ENCODE data around the gene EXOC6. TPM values are rescaled to one million over a fixed set of nuclear protein-coding genes. Genes with fewer than 3 reads are reported as not detected.

The EXOC6 gene
- total RNA-seq (45.8 TPM), polyA plus RNA-seq (ENCODE audit: insufficient read depth in 1 of 8, insufficient read length in 8 of 8, low replicate concordance in 1 of 8) (10 to 100 TPM; 23.3 to 42.2 (median 33.4) TPM)
- long read RNA-seq, donor 1, partial matches to known transcripts = 0 of 1 reads
- long read RNA-seq, donor 1, other reads (novel, unspliced or antisense) = 0 of 1 reads
- long read RNA-seq, donor 2 = 0 reads
- long read RNA-seq, donor 3, partial matches to known transcripts = 0 of 1 reads
- long read RNA-seq, donor 3, other reads (novel, unspliced or antisense) = 0 of 1 reads
- long read RNA-seq, donor 4, partial matches to known transcripts = 0 of 2 reads
- long read RNA-seq, donor 4, other reads (novel, unspliced or antisense) = 0 of 2 reads
- long read RNA-seq, donor 5, transcript EXOC6-203 (22 exons, 3,564 nt) = major isoform, 7 of 8 reads
- long read RNA-seq, donor 5, partial matches to known transcripts = 0 of 8 reads
- long read RNA-seq, donor 5, other reads (novel, unspliced or antisense) = 0 of 8 reads
- long read RNA-seq, donor 6, partial matches to known transcripts = 7 of 13 reads
- long read RNA-seq, donor 6, other reads (novel, unspliced or antisense) = 0 of 13 reads
- long read RNA-seq, donor 7, partial matches to known transcripts = 0 of 5 reads
- long read RNA-seq, donor 7, other reads (novel, unspliced or antisense) = 0 of 5 reads
- long read RNA-seq, donor 8, partial matches to known transcripts = 0 of 1 reads
- long read RNA-seq, donor 8, other reads (novel, unspliced or antisense) = 0 of 1 reads
- long read RNA-seq, donor 9, partial matches to known transcripts = 5 of 6 reads
- long read RNA-seq, donor 9, other reads (novel, unspliced or antisense) = 0 of 6 reads
- long read RNA-seq, donor 10, partial matches to known transcripts = 0 of 2 reads
- long read RNA-seq, donor 10, other reads (novel, unspliced or antisense) = 0 of 2 reads
- long read RNA-seq, donor 11, partial matches to known transcripts = 0 of 2 reads
- long read RNA-seq, donor 11, other reads (novel, unspliced or antisense) = 0 of 2 reads

- Histone ChIP-seq H3K4me3 (ENCODE audit: low read length) (peak within 1 kb of the TSS; percentile 75), H3K9me3 (replicated peaks; ENCODE audit: control insufficient read depth, low read depth, low read length) (no peaks in the 10 kb centered on the region), H3K27ac (ENCODE audit: low read length) (peak within 1 kb of the TSS; percentile 91), H3K4me1 (ENCODE audit: control insufficient read depth, insufficient read depth, low read length) (peaks cover 4% of the 10 kb centered on the region), H3K36me3 (ENCODE audit: control insufficient read depth, insufficient read depth, low read length) (no peaks in the 10 kb centered on the region), H3K27me3 (ENCODE audit: control insufficient read depth, insufficient read depth, low read length) (no peaks in the 10 kb centered on the region)
- DNase-seq = peak; percentile 92
- under 1% methylated on average over 82 of the region's 103 CpGs for WGBS (ENCODE audit: insufficient coverage)
These were observed at the start of gene EXOC6 for GRCh38 chr10:92848441-92849233. Gene EXOC6, plus strand, starts transcription at chr10:92848520. Its CDS starts 14 bp downstream, at chr10:92848534.

GRCh38 chr10:92799568-92799967, 48.8 kb upstream of the EXOC6 start:
- Histone ChIP-seq H3K4me1 (ENCODE audit: control insufficient read depth, insufficient read depth, low read length) (no peaks in the 10 kb centered on the region), H3K36me3 (ENCODE audit: control insufficient read depth, insufficient read depth, low read length) (no peaks in the 10 kb centered on the region), H3K4me3 (ENCODE audit: low read length) (no peak overlapping the region), H3K27me3 (ENCODE audit: control insufficient read depth, insufficient read depth, low read length) (no peaks in the 10 kb centered on the region), H3K9me3 (replicated peaks; ENCODE audit: control insufficient read depth, low read depth, low read length) (no peaks in the 10 kb centered on the region), H3K27ac (ENCODE audit: low read length) (no peak overlapping the region)
- DNase-seq = no peak
- WGBS (ENCODE audit: insufficient coverage) = no CpG with 5 or more reads among the region's 2 CpGs

- H3K4me1 ChIP-seq (ENCODE audit: control insufficient read depth, insufficient read depth, low read length) = no peaks in the 10 kb centered on the region
- H3K4me3 ChIP-seq (ENCODE audit: low read length) = no peak overlapping the region
- no peaks in the 10 kb centered on the region for H3K27me3 ChIP-seq (ENCODE audit: control insufficient read depth, insufficient read depth, low read length)
- H3K36me3 ChIP-seq (ENCODE audit: control insufficient read depth, insufficient read depth, low read length) = no peaks in the 10 kb centered on the region
- H3K27ac ChIP-seq (ENCODE audit: low read length) = no peak overlapping the region
- no CpG with 5 or more reads among the region's 5 CpGs for WGBS (ENCODE audit: insufficient coverage)
- no peaks in the 10 kb centered on the region for H3K9me3 ChIP-seq (replicated peaks; ENCODE audit: control insufficient read depth, low read depth, low read length)
- DNase-seq = no peak
These were observed 48.1 kb upstream of the EXOC6 start for GRCh38 chr10:92800134-92800733.

- Histone ChIP-seq H3K4me3 (ENCODE audit: low read length) (no peak overlapping the region), H3K9me3 (replicated peaks; ENCODE audit: control insufficient read depth, low read depth, low read length) (no peaks in the 10 kb centered on the region), H3K27me3 (ENCODE audit: control insufficient read depth, insufficient read depth, low read length) (no peaks in the 10 kb centered on the region), H3K36me3 (ENCODE audit: control insufficient read depth, insufficient read depth, low read length) (no peaks in the 10 kb centered on the region), H3K4me1 (ENCODE audit: control insufficient read depth, insufficient read depth, low read length) (no peaks in the 10 kb centered on the region), H3K27ac (ENCODE audit: low read length) (no peak overlapping the region)
- DNase-seq = peak; percentile 24
- 73% methylated on average over 4 of the region's 9 CpGs for WGBS (ENCODE audit: insufficient coverage)
These were observed 46.1 kb upstream of the EXOC6 start for GRCh38 chr10:92801978-92802872.

GRCh38 chr10:92809840-92810239, 38.5 kb upstream of the EXOC6 start:
- no peaks in the 10 kb centered on the region for H3K9me3 ChIP-seq (replicated peaks; ENCODE audit: control insufficient read depth, low read depth, low read length)
- H3K27me3 ChIP-seq (ENCODE audit: control insufficient read depth, insufficient read depth, low read length) = no peaks in the 10 kb centered on the region
- no peak for DNase-seq
- no peaks in the 10 kb centered on the region for H3K4me1 ChIP-seq (ENCODE audit: control insufficient read depth, insufficient read depth, low read length)
- WGBS (ENCODE audit: insufficient coverage) = 78% methylated on average over 3 of the region's 3 CpGs
- H3K27ac ChIP-seq (ENCODE audit: low read length) = no peak overlapping the region
- H3K4me3 ChIP-seq (ENCODE audit: low read length) = no peak overlapping the region
- H3K36me3 ChIP-seq (ENCODE audit: control insufficient read depth, insufficient read depth, low read length) = no peaks in the 10 kb centered on the region

- Histone ChIP-seq H3K4me3 (ENCODE audit: low read length) (no peak overlapping the region), H3K9me3 (replicated peaks; ENCODE audit: control insufficient read depth, low read depth, low read length) (no peaks in the 10 kb centered on the region), H3K27me3 (ENCODE audit: control insufficient read depth, insufficient read depth, low read length) (no peaks in the 10 kb centered on the region), H3K4me1 (ENCODE audit: control insufficient read depth, insufficient read depth, low read length) (no peaks in the 10 kb centered on the region), H3K27ac (ENCODE audit: low read length) (no peak overlapping the region), H3K36me3 (ENCODE audit: control insufficient read depth, insufficient read depth, low read length) (no peaks in the 10 kb centered on the region)
- no CpG with 5 or more reads among the region's 4 CpGs for WGBS (ENCODE audit: insufficient coverage)
- no peak for DNase-seq
These were observed 37.3 kb upstream of the EXOC6 start for GRCh38 chr10:92810934-92811532.

GRCh38 chr10:92811986-92812385, 36.3 kb upstream of the EXOC6 start:
- H3K4me3 ChIP-seq (ENCODE audit: low read length) = no peak overlapping the region
- H3K9me3 ChIP-seq (replicated peaks; ENCODE audit: control insufficient read depth, low read depth, low read length) = no peaks in the 10 kb centered on the region
- H3K36me3 ChIP-seq (ENCODE audit: control insufficient read depth, insufficient read depth, low read length) = no peaks in the 10 kb centered on the region
- no peaks in the 10 kb centered on the region for H3K4me1 ChIP-seq (ENCODE audit: control insufficient read depth, insufficient read depth, low read length)
- no peak for DNase-seq
- H3K27ac ChIP-seq (ENCODE audit: low read length) = no peak overlapping the region
- WGBS (ENCODE audit: insufficient coverage) = 40% methylated on average over 1 of the region's 1 CpG
- no peaks in the 10 kb centered on the region for H3K27me3 ChIP-seq (ENCODE audit: control insufficient read depth, insufficient read depth, low read length)

GRCh38 chr10:92813979-92814378, 34.3 kb upstream of the EXOC6 start:
- H3K4me3 ChIP-seq (ENCODE audit: low read length) = no peak overlapping the region
- 68% methylated on average over 3 of the region's 4 CpGs for WGBS (ENCODE audit: insufficient coverage)

More at GRCh38 chr10:92813979-92814378, 34.3 kb upstream of the EXOC6 start:
- H3K9me3 ChIP-seq (replicated peaks; ENCODE audit: control insufficient read depth, low read depth, low read length) = no peaks in the 10 kb centered on the region
- no peaks in the 10 kb centered on the region for H3K36me3 ChIP-seq (ENCODE audit: control insufficient read depth, insufficient read depth, low read length)
- DNase-seq = no peak
- H3K27me3 ChIP-seq (ENCODE audit: control insufficient read depth, insufficient read depth, low read length) = no peaks in the 10 kb centered on the region
- H3K27ac ChIP-seq (ENCODE audit: low read length) = no peak overlapping the region
- H3K4me1 ChIP-seq (ENCODE audit: control insufficient read depth, insufficient read depth, low read length) = no peaks in the 10 kb centered on the region

Data from muscle of leg (tissue), 16 donors.